ENCODE measurements around the gene TBC1D9. TPM values are rescaled to one million over a fixed set of nuclear protein-coding genes. Genes with fewer than 3 reads are reported as not detected.

Gene TBC1D9
- total and polyA plus RNA-seq, 2 of the 13 experiments (the other 11 are each of a cell fraction or from before 2014, with no cell fraction given), result 11.9 to 12.2 TPM

GRCh38 chr4:140635606-140636005 lies 120.6 kb downstream of the TBC1D9 start (continued):
- TF ChIP-seq KDM1A (CRISPR knock-in tag; IDR thresholded peaks at IDR 0.05) (0 out of 2 replicates have a peak, but pooled peaks have one; percentile 65), ZFP36L2 (CRISPR knock-in tag; IDR thresholded peaks at IDR 0.05) (no peak), HNRNPL (IDR thresholded peaks at IDR 0.05; ENCODE audit: low read depth, low read length) (no peak), TRAFD1 (CRISPR knock-in tag; IDR thresholded peaks at IDR 0.05; ENCODE audit: borderline replicate concordance) (no peak), FOSL2 (CRISPR knock-in tag; IDR thresholded peaks at IDR 0.05) (peak; percentile 63), CENPBD1 (CRISPR knock-in tag; IDR thresholded peaks at IDR 0.05; ENCODE audit: borderline replicate concordance, low read depth) (no peak), ERF (CRISPR knock-in tag; IDR thresholded peaks at IDR 0.05) (no peak), ZKSCAN1 (IDR thresholded peaks at IDR 0.05; ENCODE audit: low read length) (no peak), NR2F6 (IDR thresholded peaks at IDR 0.05) (peak; percentile 35; the same call in 1 of the 2 replicates), NR2F6 (CRISPR knock-in tag; IDR thresholded peaks at IDR 0.05) (peak; percentile 71), REL (CRISPR knock-in tag; conservative IDR thresholded peaks at IDR 0.05) (no peak), MEIS1 (CRISPR knock-in tag; IDR thresholded peaks at IDR 0.05; ENCODE audit: borderline replicate concordance) (no peak), ETV5 (CRISPR knock-in tag; IDR thresholded peaks at IDR 0.05; ENCODE audit: borderline replicate concordance) (0 out of 2 replicates have a peak, but pooled peaks have one; percentile 13), SKI (IDR thresholded peaks at IDR 0.05; ENCODE audit: partially characterized antibody) (peak; percentile 20), ZNF616 (CRISPR knock-in tag; IDR thresholded peaks at IDR 0.05; ENCODE audit: low read depth) (no peak), ZBTB38 (CRISPR knock-in tag; IDR thresholded peaks at IDR 0.05) (peak; percentile 54; the same call in 1 of the 2 replicates), HNF4G (IDR thresholded peaks at IDR 0.05; ENCODE audit: borderline replicate concordance, low read depth, low read length) (peak; percentile 27; the same call in 1 of the 2 replicates), HNF4G (CRISPR knock-in tag; IDR thresholded peaks at IDR 0.05; ENCODE audit: borderline replicate concordance, low read depth) (no peak), RFXANK (CRISPR knock-in tag; IDR thresholded peaks at IDR 0.05) (no peak), ZNF724P (CRISPR knock-in tag; IDR thresholded peaks at IDR 0.05; ENCODE audit: borderline replicate concordance) (no peak), MBD4 (IDR thresholded peaks at IDR 0.05; ENCODE audit: borderline replicate concordance, low read length) (no peak), ZBTB43 (CRISPR knock-in tag; conservative IDR thresholded peaks at IDR 0.05) (no peak), SRSF1 (optimal IDR thresholded peaks at IDR 0.05; ENCODE audit: low read depth, low read length) (no peak), ZNF432 (CRISPR knock-in tag; IDR thresholded peaks at IDR 0.05; ENCODE audit: borderline replicate concordance) (no peak), ZNF317 (CRISPR knock-in tag; IDR thresholded peaks at IDR 0.05) (peak; percentile 29; the same call in 1 of the 2 replicates)
- TF ChIP-seq, protein P1, sequence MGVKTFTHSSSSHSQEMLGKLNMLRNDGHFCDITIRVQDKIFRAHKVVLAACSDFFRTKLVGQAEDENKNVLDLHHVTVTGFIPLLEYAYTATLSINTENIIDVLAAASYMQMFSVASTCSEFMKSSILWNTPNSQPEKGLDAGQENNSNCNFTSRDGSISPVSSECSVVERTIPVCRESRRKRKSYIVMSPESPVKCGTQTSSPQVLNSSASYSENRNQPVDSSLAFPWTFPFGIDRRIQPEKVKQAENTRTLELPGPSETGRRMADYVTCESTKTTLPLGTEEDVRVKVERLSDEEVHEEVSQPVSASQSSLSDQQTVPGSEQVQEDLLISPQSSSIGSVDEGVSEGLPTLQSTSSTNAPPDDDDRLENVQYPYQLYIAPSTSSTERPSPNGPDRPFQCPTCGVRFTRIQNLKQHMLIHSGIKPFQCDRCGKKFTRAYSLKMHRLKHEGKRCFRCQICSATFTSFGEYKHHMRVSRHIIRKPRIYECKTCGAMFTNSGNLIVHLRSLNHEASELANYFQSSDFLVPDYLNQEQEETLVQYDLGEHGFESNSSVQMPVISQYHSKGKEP (CRISPR knock-in tag; IDR thresholded peaks at IDR 0.05), result no peak
- TF ChIP-seq, protein P2, sequence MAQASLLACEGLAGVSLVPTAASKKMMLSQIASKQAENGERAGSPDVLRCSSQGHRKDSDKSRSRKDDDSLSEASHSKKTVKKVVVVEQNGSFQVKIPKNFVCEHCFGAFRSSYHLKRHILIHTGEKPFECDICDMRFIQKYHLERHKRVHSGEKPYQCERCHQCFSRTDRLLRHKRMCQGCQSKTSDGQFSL (CRISPR knock-in tag; IDR thresholded peaks at IDR 0.05), result no peak

All from HepG2 (cell line).